HTERT RPE-1 (cell line): ENCODE measurements around the gene IL17RB.

ENCODE experiments used
- in situ Hi-C: fragments of 300-500 bp; cut with MboI; formaldehyde crosslinking; loops from 4 replicates; pipeline ENCODE4 v1.14.3; 2020; ENCODE audit warnings: low sequenced_read_pairs

IL17RB gene

GRCh38 chr3:53902067-53902466, 55.7 kb downstream of the IL17RB start:
- in situ Hi-C loops, result no loop called here

- in situ Hi-C loops, result no loop called here
Measured at GRCh38 chr3:53902711-53903110, 56.3 kb downstream of the IL17RB start.

GRCh38 chr3:53913401-53913800, 67.0 kb downstream of the IL17RB start:
- in situ Hi-C loops, result no loop called here
